A673 (cell line): ENCODE measurements around the gene CARTPT.

Experiments
- CTCF ChIP-seq: fragments of 300-800, 200-600 bp; sonication (generic); conservative IDR thresholded peaks from 2 replicates; pipeline ENCODE4 v1.5.1; 2017; ENCODE audit warnings: low read depth, mild to moderate bottlenecking, antibody characterized with exemption, low read length, moderate library complexity, mixed read lengths
- EZH2 ChIP-seq: fragments of 200-600 bp; sonication (generic); IDR thresholded peaks from 2 replicates; pipeline ENCODE4 v1.6.1; 2017; ENCODE audit warnings: borderline replicate concordance, low read depth, mild to moderate bottlenecking, mixed read lengths, antibody characterized with exemption, low read length; ENCODE audit not compliant: poor library complexity, severe bottlenecking

- TF ChIP-seq CTCF = no peak
- TF ChIP-seq EZH2 = no peak
These were observed 12.9 kb downstream of the CARTPT start for GRCh38 chr5:71732011-71732410.
